ENCODE results near the gene DEGS2. TPM values are rescaled to one million over a fixed set of nuclear protein-coding genes. Genes with fewer than 3 reads are reported as not detected.

Gene DEGS2
- total and polyA plus RNA-seq, 2 of the 13 experiments (the other 11 are each of a cell fraction or from before 2014, with no cell fraction given), result 0.09 TPM

GRCh38 chr14:100138955-100139354 lies 20.5 kb downstream of the DEGS2 start:
- POLR2A ChIA-PET, result no interaction called here
- no peak overlapping the region for H3K4me3 ChIP-seq (replicated peaks in 1 of 3; ENCODE audit: insufficient read depth in 1 of 3, low read depth in 2 of 3, low read length in 3 of 3)
- CTCF ChIA-PET (ENCODE audit: low intra/inter-chr PET ratio, low total read pairs), result no interaction called here
- H3K27ac ChIP-seq (ENCODE audit: extremely low read length, insufficient read depth, low read length), result no peak overlapping the region
- no peaks in the 10 kb centered on the region for H3K9me3 ChIP-seq (ENCODE audit: low read length)
- no peaks in the 10 kb centered on the region for H3K27me3 ChIP-seq (ENCODE audit: control insufficient read depth in 1 of 2, insufficient read depth in 2 of 2, low read length in 2 of 2)
- ATAC-seq, result no peak
- no peaks in the 10 kb centered on the region for H3K79me2 ChIP-seq (ENCODE audit: insufficient read depth, low read length)
- H3K4me2 ChIP-seq (ENCODE audit: low read depth, low read length), result no peak overlapping the region
- WGBS (ENCODE audit: low lambda C conversion rate), result 99% methylated on average over 11 of the region's 13 CpGs
- H4K20me1 ChIP-seq (ENCODE audit: insufficient read depth, low read length), result no peaks in the 10 kb centered on the region
- no peak for FAIRE-seq
- H2AFZ ChIP-seq (ENCODE audit: low read length), result no peak overlapping the region
- H3K36me3 ChIP-seq (replicated peaks in 1 of 2; ENCODE audit: control insufficient read depth in 1 of 2, insufficient read depth in 2 of 2, low read length in 2 of 2), result 0 out of 5 replicates have a peak, but pooled peaks cover 0 to 3% of the 10 kb centered on the region in 2 experiments
- H3K4me1 ChIP-seq (ENCODE audit: insufficient read depth, low read length), result peaks cover 45% of the 10 kb centered on the region
- intact Hi-C loops (cut with micrococcal nuclease; ENCODE audit: unreplicated experiment), result no loop called here
- DNase-seq (ENCODE audit: low spot score), result no peak
- no TSS peak for BruUV-seq (replicated peaks)
- in situ Hi-C loops (cut with HindIII; ENCODE audit: extremely low pct_ligation_motif_present, low pct_unique_long_range_greater_than_20kb), result no loop called here
- TF ChIP-seq PAXIP1 (CRISPR knock-in tag; conservative IDR thresholded peaks at IDR 0.05), result no peak
- no peak for TF ChIP-seq YY1 (IDR thresholded peaks at IDR 0.05; ENCODE audit: insufficient read depth, insufficient replicate concordance, low read depth, low read length)
- TF ChIP-seq, protein P1, sequence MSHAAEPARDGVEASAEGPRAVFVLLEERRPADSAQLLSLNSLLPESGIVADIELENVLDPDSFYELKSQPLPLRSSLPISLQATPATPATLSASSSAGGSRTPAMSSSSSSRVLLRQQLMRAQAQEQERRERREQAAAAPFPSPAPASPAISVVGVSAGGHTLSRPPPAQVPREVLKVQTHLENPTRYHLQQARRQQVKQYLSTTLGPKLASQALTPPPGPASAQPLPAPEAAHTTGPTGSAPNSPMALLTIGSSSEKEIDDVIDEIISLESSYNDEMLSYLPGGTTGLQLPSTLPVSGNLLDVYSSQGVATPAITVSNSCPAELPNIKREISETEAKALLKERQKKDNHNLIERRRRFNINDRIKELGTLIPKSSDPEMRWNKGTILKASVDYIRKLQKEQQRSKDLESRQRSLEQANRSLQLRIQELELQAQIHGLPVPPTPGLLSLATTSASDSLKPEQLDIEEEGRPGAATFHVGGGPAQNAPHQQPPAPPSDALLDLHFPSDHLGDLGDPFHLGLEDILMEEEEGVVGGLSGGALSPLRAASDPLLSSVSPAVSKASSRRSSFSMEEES (CRISPR knock-in tag; IDR thresholded peaks at IDR 0.05), result no peak
- no peak for TF ChIP-seq SOX13 (IDR thresholded peaks at IDR 0.05)
- no peak for TF ChIP-seq SOX13 (CRISPR knock-in tag; conservative IDR thresholded peaks at IDR 0.05 in 1 of 2, IDR thresholded peaks at IDR 0.05 in 1 of 2)
- TF ChIP-seq RCOR2 (CRISPR knock-in tag; IDR thresholded peaks at IDR 0.05), result no peak
- TF ChIP-seq ZNF720 (CRISPR knock-in tag; IDR thresholded peaks at IDR 0.05), result no peak
- TF ChIP-seq GLMP (CRISPR knock-in tag; IDR thresholded peaks at IDR 0.05; ENCODE audit: borderline replicate concordance), result no peak
- no peak for TF ChIP-seq ZBTB3 (CRISPR knock-in tag; IDR thresholded peaks at IDR 0.05; ENCODE audit: borderline replicate concordance, low read depth)
- TF ChIP-seq ZNF564 (CRISPR knock-in tag; IDR thresholded peaks at IDR 0.05), result no peak
- no peak for TF ChIP-seq THAP11 (CRISPR knock-in tag; IDR thresholded peaks at IDR 0.05)
- no peak for TF ChIP-seq ZNF543 (CRISPR knock-in tag; IDR thresholded peaks at IDR 0.05)
- TF ChIP-seq JUND (CRISPR knock-in tag; IDR thresholded peaks at IDR 0.05), result no peak
- H3K9ac ChIP-seq (ENCODE audit: insufficient read depth, low read depth, low read length), result no peak overlapping the region

Measured in HepG2 (cell line).